ENCODE data around the gene DTX4.

Gene DTX4

DNA sequence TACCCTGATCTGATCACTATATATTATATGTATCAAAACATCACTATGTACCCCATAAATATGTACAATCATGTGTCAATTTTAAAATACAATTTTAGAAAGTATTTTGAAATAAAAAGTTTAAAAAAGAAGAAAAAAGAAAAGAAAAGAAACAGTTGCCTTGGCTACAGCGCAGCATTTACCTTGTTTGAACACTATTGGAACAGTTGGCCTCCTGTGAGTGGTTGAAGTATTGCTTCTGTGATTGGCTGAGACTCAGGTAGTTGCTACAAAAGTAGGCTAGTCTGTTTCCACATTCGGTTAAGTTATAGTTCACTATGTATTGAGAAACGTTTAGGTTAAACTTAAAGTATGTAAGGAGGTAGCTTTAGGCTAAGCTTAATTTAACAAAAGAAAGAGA, 7.9 kb upstream of the DTX4 start:
- Histone ChIP-seq H3K4me3 (IDR thresholded peaks at IDR 0.05; ENCODE audit: insufficient read depth, low read depth, low read length) (no peak overlapping the region), H3K36me3 (ENCODE audit: insufficient read depth) (no peaks in the 10 kb centered on the region), H2AFZ (ENCODE audit: low read depth) (no peak overlapping the region), H3K27ac (no peak overlapping the region), H3K4me1 (ENCODE audit: low read depth, poor library complexity, severe bottlenecking) (no peaks in the 10 kb centered on the region), H3K27me3 (ENCODE audit: insufficient read depth, low read depth) (no peaks in the 10 kb centered on the region), H3K9ac (no peak overlapping the region), H3K4me2 (no peak overlapping the region), H4K20me1 (ENCODE audit: insufficient read depth) (no peaks in the 10 kb centered on the region), H3K79me2 (ENCODE audit: insufficient read depth, low read depth) (no peaks in the 10 kb centered on the region)
- TF ChIP-seq, protein P1, sequence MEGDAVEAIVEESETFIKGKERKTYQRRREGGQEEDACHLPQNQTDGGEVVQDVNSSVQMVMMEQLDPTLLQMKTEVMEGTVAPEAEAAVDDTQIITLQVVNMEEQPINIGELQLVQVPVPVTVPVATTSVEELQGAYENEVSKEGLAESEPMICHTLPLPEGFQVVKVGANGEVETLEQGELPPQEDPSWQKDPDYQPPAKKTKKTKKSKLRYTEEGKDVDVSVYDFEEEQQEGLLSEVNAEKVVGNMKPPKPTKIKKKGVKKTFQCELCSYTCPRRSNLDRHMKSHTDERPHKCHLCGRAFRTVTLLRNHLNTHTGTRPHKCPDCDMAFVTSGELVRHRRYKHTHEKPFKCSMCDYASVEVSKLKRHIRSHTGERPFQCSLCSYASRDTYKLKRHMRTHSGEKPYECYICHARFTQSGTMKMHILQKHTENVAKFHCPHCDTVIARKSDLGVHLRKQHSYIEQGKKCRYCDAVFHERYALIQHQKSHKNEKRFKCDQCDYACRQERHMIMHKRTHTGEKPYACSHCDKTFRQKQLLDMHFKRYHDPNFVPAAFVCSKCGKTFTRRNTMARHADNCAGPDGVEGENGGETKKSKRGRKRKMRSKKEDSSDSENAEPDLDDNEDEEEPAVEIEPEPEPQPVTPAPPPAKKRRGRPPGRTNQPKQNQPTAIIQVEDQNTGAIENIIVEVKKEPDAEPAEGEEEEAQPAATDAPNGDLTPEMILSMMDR (conservative IDR thresholded peaks at IDR 0.05; ENCODE audit: low read depth, low read length), result no peak

DNA sequence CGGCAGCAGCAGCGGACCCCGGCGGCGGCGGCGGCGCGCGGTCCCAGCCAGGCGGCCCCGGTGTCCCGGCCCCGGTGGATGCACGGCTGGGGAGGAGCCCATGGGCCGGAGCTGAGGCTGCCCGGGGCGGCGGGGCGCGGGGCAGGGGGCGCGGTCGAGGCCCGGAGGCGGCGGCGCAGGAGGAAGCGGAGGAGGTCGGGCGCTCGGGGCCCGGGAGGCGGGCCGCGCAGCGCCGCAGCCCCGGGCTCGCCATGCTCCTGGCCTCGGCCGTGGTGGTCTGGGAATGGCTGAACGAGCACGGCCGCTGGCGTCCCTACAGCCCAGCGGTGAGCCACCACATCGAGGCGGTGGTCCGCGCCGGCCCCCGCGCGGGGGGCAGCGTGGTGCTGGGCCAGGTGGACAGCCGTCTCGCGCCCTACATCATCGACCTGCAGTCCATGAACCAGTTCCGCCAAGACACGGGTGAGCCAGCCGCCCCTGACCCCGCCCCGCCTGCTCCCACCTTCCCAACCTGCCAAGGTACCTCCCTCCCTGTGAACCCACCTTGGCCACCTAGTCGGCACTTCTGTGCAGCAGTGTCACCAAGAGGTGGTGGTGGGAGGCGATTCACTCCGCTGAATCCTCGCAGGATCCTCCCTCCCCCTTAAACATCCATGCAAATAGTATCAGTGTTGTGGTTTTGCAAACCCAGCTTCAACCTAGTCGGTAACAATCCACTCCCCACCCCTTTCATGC, 580 bp downstream of the DTX4 start:
- no peaks in the 10 kb centered on the region for H3K79me2 ChIP-seq (ENCODE audit: insufficient read depth, low read depth)
- no peaks in the 10 kb centered on the region for H3K36me3 ChIP-seq (ENCODE audit: insufficient read depth)
- H3K27ac ChIP-seq, result no peak overlapping the region
- peak overlapping the region; percentile 91 for H3K4me2 ChIP-seq
- peaks cover 11% of the 10 kb centered on the region for H3K4me1 ChIP-seq (ENCODE audit: low read depth, poor library complexity, severe bottlenecking)
- no peak overlapping the region for H3K4me3 ChIP-seq (IDR thresholded peaks at IDR 0.05; ENCODE audit: insufficient read depth, low read depth, low read length)
- TF ChIP-seq, protein P1 (conservative IDR thresholded peaks at IDR 0.05; ENCODE audit: low read depth, low read length), result no peak
- H4K20me1 ChIP-seq (ENCODE audit: insufficient read depth), result no peaks in the 10 kb centered on the region
- peak overlapping the region; percentile 91; the same call in 1 of the 2 replicates for H3K9ac ChIP-seq
- no peaks in the 10 kb centered on the region for H3K27me3 ChIP-seq (ENCODE audit: insufficient read depth, low read depth)
- H2AFZ ChIP-seq (ENCODE audit: low read depth), result peak overlapping the region; percentile 95

DNA sequence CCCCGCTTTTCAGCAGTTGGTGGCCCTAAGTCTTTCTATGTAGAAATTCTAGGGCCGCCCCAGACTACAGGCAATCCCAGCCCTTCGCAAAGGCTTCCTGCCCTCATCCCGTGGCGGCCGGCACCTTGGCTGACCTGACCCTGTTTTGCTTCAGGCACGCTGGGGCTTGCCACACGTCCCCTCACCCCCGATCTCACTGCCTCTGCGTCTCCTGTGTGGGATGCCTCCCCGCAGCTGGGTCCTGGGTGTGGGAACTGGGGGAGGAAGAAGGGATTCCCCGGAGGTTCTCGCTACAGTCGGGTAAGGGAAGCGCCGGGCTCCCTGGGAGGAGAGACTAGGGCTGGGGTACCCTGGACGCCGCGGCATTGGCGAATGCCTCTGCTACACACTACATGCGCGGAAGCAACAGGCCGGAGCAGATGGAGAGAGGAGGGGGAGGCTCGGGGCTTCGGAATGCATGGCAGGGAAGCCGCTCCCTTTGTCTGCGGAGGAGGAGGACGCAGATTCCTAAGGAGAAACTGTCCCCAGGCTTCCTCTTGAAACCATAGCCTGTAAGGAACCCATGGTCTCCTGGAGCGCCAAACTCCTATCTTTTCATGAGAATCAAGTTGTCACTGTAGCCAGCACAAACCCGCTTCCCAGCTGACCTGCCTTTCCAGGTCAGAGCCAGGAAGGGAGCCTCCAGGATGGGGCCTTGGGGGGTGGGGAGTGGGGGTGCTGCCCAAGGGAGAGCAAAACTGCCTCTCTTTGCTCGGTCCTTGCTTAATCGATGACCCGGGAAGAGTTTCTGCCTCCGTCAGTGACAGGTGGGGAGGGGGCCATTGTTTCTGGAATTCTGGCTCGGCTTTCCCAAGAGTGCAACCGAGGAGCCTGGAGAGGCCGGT, 1.4 kb downstream of the DTX4 start:
- TF ChIP-seq, protein P1 (conservative IDR thresholded peaks at IDR 0.05; ENCODE audit: low read depth, low read length), result no peak
- Histone ChIP-seq H2AFZ (ENCODE audit: low read depth) (peak overlapping the region; percentile 95; the same call in 1 of the 2 replicates), H3K4me1 (ENCODE audit: low read depth, poor library complexity, severe bottlenecking) (peaks cover 13% of the 10 kb centered on the region), H3K4me3 (IDR thresholded peaks at IDR 0.05; ENCODE audit: insufficient read depth, low read depth, low read length) (no peak overlapping the region), H3K9ac (no peak overlapping the region; the same call in 1 of the 2 replicates), H3K79me2 (ENCODE audit: insufficient read depth, low read depth) (no peaks in the 10 kb centered on the region), H3K27me3 (ENCODE audit: insufficient read depth, low read depth) (no peaks in the 10 kb centered on the region), H3K4me2 (peak overlapping the region; percentile 91), H3K27ac (no peak overlapping the region), H3K36me3 (ENCODE audit: insufficient read depth) (no peaks in the 10 kb centered on the region), H4K20me1 (ENCODE audit: insufficient read depth) (no peaks in the 10 kb centered on the region)

DNA sequence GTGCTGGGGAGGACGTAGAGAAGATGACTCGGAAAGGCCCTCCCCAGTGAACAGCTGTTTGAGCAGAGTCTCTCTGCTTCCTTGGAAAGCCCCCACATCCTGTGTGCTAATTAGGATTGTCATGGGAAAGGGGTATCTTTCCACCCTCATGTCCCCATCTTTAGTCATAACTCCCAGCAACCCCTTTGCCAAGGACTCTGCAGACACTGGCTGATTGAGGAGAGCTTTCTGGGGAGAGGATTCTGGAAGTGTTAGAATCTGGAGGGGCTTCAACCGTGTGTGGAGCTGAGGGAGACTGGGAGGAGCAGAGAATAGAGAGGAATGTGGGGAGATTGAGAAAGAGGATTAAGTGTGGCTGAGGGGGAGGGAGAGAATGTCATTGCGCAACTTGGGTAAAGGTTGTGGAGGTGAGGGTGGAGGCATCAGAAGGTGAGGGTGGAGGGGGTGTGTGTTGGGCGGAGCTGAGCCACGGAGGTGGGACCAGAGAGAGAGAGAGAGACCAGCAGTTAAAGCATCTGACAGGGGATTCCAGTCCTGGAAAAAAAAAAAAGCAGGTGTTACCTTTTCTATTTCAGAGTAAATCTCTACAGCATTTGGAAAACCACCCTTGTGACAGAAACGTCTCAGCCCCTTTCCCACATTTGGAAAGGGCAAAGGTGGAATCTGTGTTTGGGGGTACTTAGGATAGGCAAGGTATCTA, 2.2 kb downstream of the DTX4 start:
- Histone ChIP-seq H3K4me3 (IDR thresholded peaks at IDR 0.05; ENCODE audit: insufficient read depth, low read depth, low read length) (no peak overlapping the region), H3K27me3 (ENCODE audit: insufficient read depth, low read depth) (no peaks in the 10 kb centered on the region), H3K9ac (no peak overlapping the region), H3K79me2 (ENCODE audit: insufficient read depth, low read depth) (no peaks in the 10 kb centered on the region), H3K36me3 (ENCODE audit: insufficient read depth) (no peaks in the 10 kb centered on the region), H3K27ac (no peak overlapping the region), H3K4me1 (ENCODE audit: low read depth, poor library complexity, severe bottlenecking) (peaks cover 21% of the 10 kb centered on the region), H4K20me1 (ENCODE audit: insufficient read depth) (no peaks in the 10 kb centered on the region), H2AFZ (ENCODE audit: low read depth) (no peak overlapping the region), H3K4me2 (no peak overlapping the region)
- TF ChIP-seq, protein P1 (conservative IDR thresholded peaks at IDR 0.05; ENCODE audit: low read depth, low read length), result no peak

Data from KMS-11 (cell line).